ENCODE measurements around the gene NEURL1B.

DNA sequence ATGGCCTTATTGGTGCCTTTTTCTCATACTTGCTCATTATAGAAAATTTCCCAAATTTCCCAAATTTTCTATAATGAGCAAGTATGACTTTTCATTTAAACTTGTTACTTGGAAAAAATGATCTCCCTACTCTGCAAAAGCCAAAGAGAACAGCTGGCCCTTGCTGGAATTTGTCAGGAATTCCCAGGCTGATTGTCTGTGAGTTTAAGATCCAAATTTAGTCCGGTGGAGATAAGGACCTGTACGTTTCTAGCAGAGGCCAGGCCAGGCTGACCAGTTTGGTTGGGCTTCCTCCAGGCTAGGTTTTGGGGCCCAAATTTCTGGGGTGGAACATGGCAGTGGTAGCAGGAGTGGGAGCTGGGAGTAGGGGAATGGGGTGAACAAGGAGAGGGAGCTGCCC, 51.9 kb downstream of the NEURL1B start:
- TF ChIP-seq, protein P1, sequence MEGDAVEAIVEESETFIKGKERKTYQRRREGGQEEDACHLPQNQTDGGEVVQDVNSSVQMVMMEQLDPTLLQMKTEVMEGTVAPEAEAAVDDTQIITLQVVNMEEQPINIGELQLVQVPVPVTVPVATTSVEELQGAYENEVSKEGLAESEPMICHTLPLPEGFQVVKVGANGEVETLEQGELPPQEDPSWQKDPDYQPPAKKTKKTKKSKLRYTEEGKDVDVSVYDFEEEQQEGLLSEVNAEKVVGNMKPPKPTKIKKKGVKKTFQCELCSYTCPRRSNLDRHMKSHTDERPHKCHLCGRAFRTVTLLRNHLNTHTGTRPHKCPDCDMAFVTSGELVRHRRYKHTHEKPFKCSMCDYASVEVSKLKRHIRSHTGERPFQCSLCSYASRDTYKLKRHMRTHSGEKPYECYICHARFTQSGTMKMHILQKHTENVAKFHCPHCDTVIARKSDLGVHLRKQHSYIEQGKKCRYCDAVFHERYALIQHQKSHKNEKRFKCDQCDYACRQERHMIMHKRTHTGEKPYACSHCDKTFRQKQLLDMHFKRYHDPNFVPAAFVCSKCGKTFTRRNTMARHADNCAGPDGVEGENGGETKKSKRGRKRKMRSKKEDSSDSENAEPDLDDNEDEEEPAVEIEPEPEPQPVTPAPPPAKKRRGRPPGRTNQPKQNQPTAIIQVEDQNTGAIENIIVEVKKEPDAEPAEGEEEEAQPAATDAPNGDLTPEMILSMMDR (IDR thresholded peaks at IDR 0.05) = no peak
- no peak for TF ChIP-seq POLR2A (IDR thresholded peaks at IDR 0.05)

Data from body of pancreas (tissue), 4 donors.